Hepatocyte (in vitro differentiated cells): ENCODE results near the gene NOL3. TPM values are rescaled to one million over a fixed set of nuclear protein-coding genes. Genes with fewer than 3 reads are reported as not detected.
A peak's percentile ranks its signal among the peaks of the same experiment; 100 is the strongest.

Experiments used
- DNase-seq: peaks from one replicate; pipeline ENCODE4 v3.0.0-alpha.2; 2016; ENCODE audit warnings: low spot score
- H2AFZ ChIP-seq: fragments of 200-600 bp; sonication (generic); 2 replicates; pipeline ENCODE4 v1.6.0; 2016; ENCODE audit warnings: antibody characterized with exemption, mild to moderate bottlenecking
- H3K27ac ChIP-seq: fragments of 200-600 bp; sonication (generic); 2 replicates; pipeline ENCODE4 v1.5.1; 2016; ENCODE audit warnings: mild to moderate bottlenecking
- H3K27me3 ChIP-seq: fragments of 200-600 bp; sonication (generic); 2 replicates; pipeline ENCODE4 v1.6.1; 2016
- H3K36me3 ChIP-seq: fragments of 200-600 bp; sonication (generic); replicated peaks from 2 replicates; pipeline ENCODE4 v1.5.1; 2016; ENCODE audit warnings: low read depth; ENCODE audit not compliant: insufficient read depth
- H3K4me1 ChIP-seq: fragments of 200-600 bp; sonication (generic); 2 replicates; pipeline ENCODE4 v1.5.1; 2016; ENCODE audit warnings: mild to moderate bottlenecking, moderate library complexity; ENCODE audit not compliant: insufficient read depth
- H3K4me2 ChIP-seq: fragments of 200-600 bp; sonication (generic); 2 replicates; pipeline ENCODE4 v1.6.0; 2016
- H3K4me3 ChIP-seq: fragments of 200-600 bp; sonication (generic); 2 replicates; pipeline ENCODE4 v1.5.1; 2016; ENCODE audit warnings: mild to moderate bottlenecking
- H3K79me2 ChIP-seq: fragments of 200-600 bp; sonication (generic); 2 replicates; pipeline ENCODE4 v1.6.0; 2017; ENCODE audit warnings: mild to moderate bottlenecking
- H3K9me2 ChIP-seq: fragments of 200-600 bp; sonication (generic); replicated peaks from 2 replicates; pipeline ENCODE4 v1.6.0; 2017; ENCODE audit warnings: mild to moderate bottlenecking; ENCODE audit not compliant: insufficient read depth
- H3K9me3 ChIP-seq: fragments of 200-600 bp; sonication (generic); 2 replicates; pipeline ENCODE4 v1.5.1; 2016; ENCODE audit warnings: low read depth, mild to moderate bottlenecking
- H4K20me1 ChIP-seq: fragments of 200-600 bp; sonication (generic); 2 replicates; pipeline ENCODE4 v1.6.0; 2016; ENCODE audit warnings: mild to moderate bottlenecking; ENCODE audit not compliant: insufficient read depth, poor library complexity, severe bottlenecking
- CTCF ChIP-seq: fragments of 200-600 bp; sonication (generic); IDR thresholded peaks from 2 replicates; pipeline ENCODE4 v1.5.1; 2016; ENCODE audit warnings: antibody characterized with exemption, mild to moderate bottlenecking; ENCODE audit not compliant: poor library complexity
- EZH2 ChIP-seq: fragments of 200-600 bp; sonication (generic); IDR thresholded peaks from 2 replicates; pipeline ENCODE4 v1.6.1; 2016; ENCODE audit warnings: antibody characterized with exemption, mild to moderate bottlenecking, borderline replicate concordance
- EZH2phosphoT487 ChIP-seq: fragments of 200-600 bp; sonication (generic); IDR thresholded peaks from one replicate; pipeline ENCODE4 v1.6.1; 2018; ENCODE audit warnings: antibody characterized with exemption, mild to moderate bottlenecking, low read depth, moderate library complexity; ENCODE audit not compliant: unreplicated experiment, severe bottlenecking
- WGBS: methylation state at CpG from one replicate; pipeline ENCODE4 v1.1.6; 2016; ENCODE audit warnings: low lambda C conversion rate; ENCODE audit errors: missing lambda C conversion rate; 5-methylcytosine and 5-hydroxymethylcytosine counted together
- polyA plus RNA-seq: library from polyadenylated mRNA; unstranded; fragments of >200 nt; fragmentation: Nextera tagmentation; extraction: Ambion mirVana; gene quantifications from 2 replicates; pipeline ENCODE4 v1.2.1, GENCODE V29; 2016
- total RNA-seq: library from RNA; depleted of rRNA; stranded (reverse); fragments of >200 nt; gene quantifications from 2 replicates; pipeline ENCODE4 v1.2.3, GENCODE V29; 2014

NOL3 gene
- total and polyA plus RNA-seq, 2 experiments from 2014 or later = 9.3 to 10.9 TPM

GRCh38 chr16:67193536-67193935 is 23.2 kb downstream of the NOL3 start:
- H3K27me3 ChIP-seq = no peaks in the 10 kb centered on the region
- peaks cover 12% of the 10 kb centered on the region for H3K4me1 ChIP-seq
- no peak overlapping the region for H3K27ac ChIP-seq
- no peak for TF ChIP-seq EZH2
- no peak for TF ChIP-seq EZH2phosphoT487
- TF ChIP-seq CTCF = no peak
- no peaks in the 10 kb centered on the region for H3K9me2 ChIP-seq
- no peak overlapping the region for H3K4me3 ChIP-seq
- no peaks in the 10 kb centered on the region for H3K36me3 ChIP-seq
- peaks cover 22% of the 10 kb centered on the region for H3K79me2 ChIP-seq
- no peaks in the 10 kb centered on the region for H3K9me3 ChIP-seq
- H2AFZ ChIP-seq = no peak overlapping the region
- DNase-seq = no peak
- H4K20me1 ChIP-seq = no peaks in the 10 kb centered on the region
- H3K4me2 ChIP-seq = peak overlapping the region; percentile 99

- no peaks in the 10 kb centered on the region for H3K36me3 ChIP-seq
- H3K4me2 ChIP-seq = no peak overlapping the region
- H3K9me2 ChIP-seq = no peaks in the 10 kb centered on the region
- no peak overlapping the region for H3K4me3 ChIP-seq
- peaks cover 22% of the 10 kb centered on the region for H3K79me2 ChIP-seq
- TF ChIP-seq CTCF = no peak
- no peak for TF ChIP-seq EZH2
- no peak for TF ChIP-seq EZH2phosphoT487
- peaks cover 15% of the 10 kb centered on the region for H3K4me1 ChIP-seq
- no peaks in the 10 kb centered on the region for H3K9me3 ChIP-seq
- H4K20me1 ChIP-seq = no peaks in the 10 kb centered on the region
- 94% methylated on average over 6 of the region's 6 CpGs for WGBS
- no peak for DNase-seq
- no peak overlapping the region for H2AFZ ChIP-seq
- no peaks in the 10 kb centered on the region for H3K27me3 ChIP-seq
- no peak overlapping the region for H3K27ac ChIP-seq
These were observed 23.9 kb downstream of the NOL3 start for GRCh38 chr16:67194260-67194659.

DNA sequence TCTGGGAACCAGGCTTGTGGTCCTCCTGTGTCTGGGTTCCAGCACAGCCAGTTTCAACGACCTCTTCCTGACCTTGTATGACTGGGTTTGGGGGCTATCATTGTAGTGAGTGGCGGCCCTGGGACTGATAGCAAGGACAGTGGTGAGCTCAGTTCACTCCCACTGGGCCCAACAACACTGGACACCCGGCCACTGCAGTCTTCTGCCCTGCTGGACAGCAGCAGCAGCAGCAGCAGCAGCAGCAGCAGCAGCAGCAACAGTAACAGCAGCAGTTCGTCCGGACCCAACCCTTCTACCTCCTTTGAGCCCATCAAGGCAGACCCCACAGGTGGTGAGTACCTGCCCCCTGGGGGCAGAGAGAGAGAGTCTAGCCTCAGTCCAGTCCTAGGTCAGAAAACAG is 25.3 kb downstream of the NOL3 start:
- Histone ChIP-seq H2AFZ (no peak overlapping the region), H3K9me3 (no peaks in the 10 kb centered on the region), H3K27me3 (no peaks in the 10 kb centered on the region), H3K4me1 (peaks cover 15% of the 10 kb centered on the region), H3K79me2 (peaks cover 22% of the 10 kb centered on the region), H3K9me2 (no peaks in the 10 kb centered on the region), H3K4me2 (no peak overlapping the region), H4K20me1 (no peaks in the 10 kb centered on the region), H3K4me3 (no peak overlapping the region), H3K27ac (no peak overlapping the region), H3K36me3 (no peaks in the 10 kb centered on the region)
- TF ChIP-seq CTCF (no peak), EZH2phosphoT487 (no peak)
- 90% methylated on average over 5 of the region's 5 CpGs for WGBS
- DNase-seq = no peak

GRCh38 chr16:67196881-67197280 is 26.5 kb downstream of the NOL3 start:
- no peaks in the 10 kb centered on the region for H3K36me3 ChIP-seq
- no peak overlapping the region for H3K4me3 ChIP-seq
- no peak overlapping the region for H3K27ac ChIP-seq
- no peaks in the 10 kb centered on the region for H3K27me3 ChIP-seq
- peaks cover 22% of the 10 kb centered on the region for H3K79me2 ChIP-seq
- TF ChIP-seq CTCF (no peak), EZH2 (no peak), EZH2phosphoT487 (no peak)
- 87% methylated on average over 1 of the region's 1 CpG for WGBS
- no peaks in the 10 kb centered on the region for H3K9me3 ChIP-seq
- H4K20me1 ChIP-seq = no peaks in the 10 kb centered on the region
- no peak for DNase-seq
- peaks cover 15% of the 10 kb centered on the region for H3K4me1 ChIP-seq
- H3K9me2 ChIP-seq = no peaks in the 10 kb centered on the region
- no peak overlapping the region for H3K4me2 ChIP-seq
- no peak overlapping the region for H2AFZ ChIP-seq
